HFFc6 (cell line): ENCODE measurements around the gene ATXN7L3. TPM values are rescaled to one million over a fixed set of nuclear protein-coding genes. Genes with fewer than 3 reads are reported as not detected.
"Not testable (repeated sequence)": the region's sequence is repeated elsewhere in the genome, so short reads cannot be mapped to it uniquely, and the experiment has no call there.

Experiments
- DNase-seq: peaks from one replicate; pipeline ENCODE4 v3.0.0-alpha.2; 2018
- H3K27ac Mint-ChIP-seq: 2 replicates; pipeline ENCODE4 v1.8.0; 2020; ENCODE audit warnings: mild to moderate bottlenecking, mixed read lengths
- H3K27me3 Mint-ChIP-seq: 2 replicates; pipeline ENCODE4 v1.8.0; 2021; ENCODE audit warnings: mild to moderate bottlenecking, moderate library complexity, mixed read lengths; ENCODE audit not compliant: insufficient read depth
- H3K36me3 Mint-ChIP-seq: 2 replicates; pipeline ENCODE4 v1.8.0; 2021; ENCODE audit warnings: low read depth, mixed read lengths
- H3K4me1 Mint-ChIP-seq: 2 replicates; pipeline ENCODE4 v1.8.0; 2020; ENCODE audit warnings: low read depth, mixed read lengths
- H3K4me3 Mint-ChIP-seq: 2 replicates; pipeline ENCODE4 v1.8.0; 2020; ENCODE audit warnings: mild to moderate bottlenecking, moderate library complexity, mixed read lengths
- H3K9me3 Mint-ChIP-seq: 2 replicates; pipeline ENCODE4 v1.8.0; 2020; ENCODE audit warnings: mild to moderate bottlenecking, mixed read lengths
- CTCF ChIP-seq: fragments of 200-600 bp; sonication (generic); IDR thresholded peaks from 2 replicates; pipeline ENCODE4 v1.5.0; 2021; ENCODE audit warnings: antibody characterized with exemption, mild to moderate bottlenecking
- long read RNA-seq: library from polyadenylated mRNA; unstranded; transcript quantifications from one replicate; pipeline ENCODE4 v2.0.0, GENCODE V29; 2019
- total RNA-seq, 6 experiments: library from RNA; stranded (reverse); fragmentation: NEBNext Ultra II Directional; extraction: Animal tissue kit (Norgen Biotek cat#: 25700); gene quantifications; 2 replicates in 1 of 6; 3 replicates in 5 of 6; pipeline ENCODE4 v1.2.3, GENCODE V29; 2021

Gene ATXN7L3
- 10 to 100 TPM; 61.1 to 72.2 (median 68.4) TPM for total RNA-seq
- long read RNA-seq, partial matches to known transcripts, result 0 of 1 reads
- long read RNA-seq, other reads (novel, unspliced or antisense), result 1 of 1 reads

GRCh38 chr17:44199553-44200477 is at the start of gene ATXN7L3:
Gene ATXN7L3, minus strand, starts transcription at chr17:44199884. Its CDS starts 1,814 bp downstream, at chr17:44198070.
- no peak; the same call in 1 of the 2 replicates for TF ChIP-seq CTCF
- peak; percentile 96 for DNase-seq

GRCh38 chr17:44247876-44248736 is 48.4 kb upstream of the ATXN7L3 start:
- no peak overlapping the region for H3K27ac Mint-ChIP-seq
- DNase-seq, result no peak
- no peaks in the 10 kb centered on the region for H3K4me1 Mint-ChIP-seq
- H3K36me3 Mint-ChIP-seq, result no peaks in the 10 kb centered on the region
- no peaks in the 10 kb centered on the region for H3K9me3 Mint-ChIP-seq
- peaks cover 14% of the 10 kb centered on the region for H3K27me3 Mint-ChIP-seq
- TF ChIP-seq CTCF, result no peak
- H3K4me3 Mint-ChIP-seq, result no peak overlapping the region

More at GRCh38 chr17:44199553-44200477, at the start of gene ATXN7L3:
- Mint-ChIP-seq H3K36me3 (peaks cover 12% of the 10 kb centered on the region), H3K27ac (peak within 1 kb of the TSS; percentile 97), H3K4me3 (peak within 1 kb of the TSS; percentile 93), H3K4me1 (peaks cover 63% of the 10 kb centered on the region), H3K9me3 (no peaks in the 10 kb centered on the region), H3K27me3 (peaks cover 4% of the 10 kb centered on the region)

GRCh38 chr17:44247440-44247841 is 47.8 kb upstream of the ATXN7L3 start:
- Mint-ChIP-seq H3K9me3 (no peaks in the 10 kb centered on the region), H3K36me3 (no peaks in the 10 kb centered on the region), H3K27me3 (peaks cover 14% of the 10 kb centered on the region), H3K27ac (no peak overlapping the region), H3K4me3 (no peak overlapping the region), H3K4me1 (no peaks in the 10 kb centered on the region)
- no peak for TF ChIP-seq CTCF
- no peak for DNase-seq

GRCh38 chr17:44241106-44241624 is 41.5 kb upstream of the ATXN7L3 start:
- no peak overlapping the region for H3K27ac Mint-ChIP-seq
- peaks cover 8% of the 10 kb centered on the region for H3K27me3 Mint-ChIP-seq

GRCh38 chr17:44237886-44238285 is 38.2 kb upstream of the ATXN7L3 start:
- H3K27ac Mint-ChIP-seq, H3K27me3 Mint-ChIP-seq, H3K9me3 Mint-ChIP-seq, H3K4me3 Mint-ChIP-seq, H3K36me3 Mint-ChIP-seq, DNase-seq: not testable (repeated sequence)
- H3K4me1 Mint-ChIP-seq, result peaks cover 15% of the 10 kb centered on the region

More at GRCh38 chr17:44241106-44241624, 41.5 kb upstream of the ATXN7L3 start:
- DNase-seq, result no peak
- no peak for TF ChIP-seq CTCF
- H3K36me3 Mint-ChIP-seq, result no peaks in the 10 kb centered on the region
- H3K9me3 Mint-ChIP-seq, result no peaks in the 10 kb centered on the region
- H3K4me1 Mint-ChIP-seq, result no peaks in the 10 kb centered on the region
- H3K4me3 Mint-ChIP-seq, result no peak overlapping the region
